HG02981 (cell line): ENCODE measurements around the gene SRM.
"Not testable (repeated sequence)": the region's sequence is repeated elsewhere in the genome, so short reads cannot be mapped to it uniquely, and the experiment has no call there.

Source experiments
- ATAC-seq: cut with Tn5 transposase; IDR thresholded peaks from one replicate; pipeline ENCODE4 v1.9.1; 2021; ENCODE audit warnings: mild to moderate bottlenecking, moderate library complexity; ENCODE audit not compliant: unreplicated experiment

The SRM gene

DNA sequence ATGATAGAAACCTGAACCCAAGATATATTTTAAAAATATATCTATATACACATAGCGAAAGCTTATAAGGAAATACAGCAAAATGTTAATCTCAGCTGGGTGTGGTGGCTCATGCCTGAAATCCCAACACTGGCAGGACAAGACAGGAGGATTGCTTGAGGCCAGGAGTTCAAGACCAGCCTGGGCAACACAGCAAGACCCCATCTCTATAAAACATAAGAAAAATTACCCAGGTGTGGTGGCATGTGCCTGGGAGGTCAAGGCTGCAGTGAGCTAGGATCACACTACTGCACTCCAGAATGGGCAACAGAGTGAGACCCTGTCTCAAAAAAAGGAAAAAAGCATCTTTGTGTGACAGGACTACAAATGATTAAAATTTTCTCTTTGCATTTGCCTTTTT is 6.0 kb upstream of the SRM start:
- ATAC-seq, result no peak

DNA sequence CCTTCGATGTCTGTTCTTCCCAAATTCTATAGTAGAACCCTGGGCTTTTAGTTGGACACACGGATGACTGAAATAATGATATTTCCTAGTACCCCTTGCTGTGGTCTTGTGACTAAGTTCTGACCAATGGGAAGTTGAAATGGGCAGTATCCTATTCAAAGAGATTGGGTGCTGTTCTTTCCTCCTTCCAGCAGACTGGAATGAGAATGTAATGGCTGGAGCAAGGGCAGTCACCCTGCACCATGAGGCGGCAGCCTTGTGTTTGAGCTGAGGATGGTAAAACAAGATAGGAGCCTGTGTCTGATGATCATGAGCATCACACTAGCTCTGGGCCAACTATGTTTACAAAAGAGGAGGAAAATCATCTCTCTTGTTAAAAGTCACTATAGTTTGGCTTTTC is 5.1 kb upstream of the SRM start:
- no peak for ATAC-seq

DNA sequence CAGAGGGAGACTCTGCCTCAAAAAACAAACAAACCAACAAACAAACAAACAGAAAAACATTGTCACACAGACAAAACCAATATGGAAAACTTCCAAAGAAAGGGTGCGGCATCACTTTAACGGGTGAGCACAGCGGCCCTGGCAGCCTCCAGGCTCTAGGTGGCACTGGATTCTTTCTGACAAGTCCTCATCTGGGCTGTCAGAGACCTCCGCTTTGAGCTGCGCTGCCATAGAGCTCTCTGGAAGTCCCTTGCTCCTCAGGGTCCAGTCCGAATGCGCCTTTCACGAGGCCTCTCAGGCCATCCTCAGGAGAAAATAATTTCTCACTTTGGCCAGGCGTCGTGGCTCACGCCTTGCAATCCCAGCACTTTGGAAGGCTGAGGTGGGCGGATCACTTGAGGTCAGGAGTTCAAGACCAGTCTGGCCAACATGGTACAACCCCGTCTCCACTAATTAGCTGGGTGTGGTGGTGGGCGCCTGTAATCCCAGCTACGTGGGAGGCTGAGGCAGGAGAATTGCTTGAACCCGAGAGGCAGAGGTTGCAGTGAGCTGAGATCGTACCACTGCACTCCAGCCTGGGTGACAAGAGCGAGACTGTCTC is 4.2 kb upstream of the SRM start:
- ATAC-seq, result not testable (repeated sequence)

DNA sequence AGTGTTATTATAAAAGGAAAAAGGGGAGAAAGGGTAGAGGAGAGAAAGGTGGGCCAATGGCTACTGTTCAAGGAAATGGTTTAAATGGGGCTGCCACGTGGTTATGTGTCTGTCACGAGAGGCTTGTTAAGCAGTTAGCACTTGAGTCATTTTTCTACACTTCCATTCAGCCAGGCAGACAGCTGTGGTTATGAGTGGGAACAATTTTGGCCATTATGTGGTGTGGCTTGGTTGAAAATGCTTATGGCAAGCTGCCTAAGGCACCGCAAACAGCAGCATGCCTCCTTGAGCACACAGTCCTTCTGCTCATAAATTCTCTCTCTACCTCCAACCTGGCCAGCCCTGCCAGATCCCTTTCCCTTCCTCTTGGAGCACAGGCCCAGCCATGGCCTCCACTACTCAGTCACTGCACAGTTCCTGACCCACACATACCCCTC is 3.2 kb upstream of the SRM start:
- no peak for ATAC-seq

DNA sequence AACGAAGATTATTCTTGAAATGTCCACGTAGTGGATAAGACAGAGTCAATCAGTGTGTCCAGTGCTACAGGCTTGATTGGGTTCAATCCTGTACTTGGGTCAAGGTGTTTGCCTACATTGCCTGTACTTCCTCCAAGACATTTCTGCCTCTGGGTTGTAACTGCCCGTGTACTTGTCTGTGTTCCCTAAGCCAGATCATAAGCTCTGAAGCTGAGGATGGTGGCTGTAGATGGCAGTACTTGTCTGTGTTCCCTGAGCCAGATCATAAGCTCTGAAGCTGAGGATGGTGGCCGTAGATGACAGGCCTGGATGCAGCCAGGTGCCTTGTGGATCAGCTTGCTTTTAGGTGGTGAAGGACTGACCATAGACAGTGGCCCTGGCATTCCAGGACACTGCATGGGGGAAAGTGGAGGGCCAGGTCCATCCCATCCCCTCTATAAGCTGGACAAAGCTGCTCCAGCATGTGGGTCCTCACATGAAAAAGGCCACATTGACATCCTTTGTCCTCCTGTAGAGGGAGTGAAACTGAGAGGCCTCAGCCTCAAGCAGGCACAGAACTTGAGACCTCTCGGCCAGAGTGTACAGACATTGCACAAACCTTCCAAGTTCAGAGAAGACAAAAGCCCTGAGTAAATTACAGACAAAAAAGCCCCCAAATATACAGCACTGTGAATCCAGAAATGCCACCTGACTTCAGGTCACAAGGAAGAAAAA is 2.0 kb upstream of the SRM start:
- no peak for ATAC-seq

DNA sequence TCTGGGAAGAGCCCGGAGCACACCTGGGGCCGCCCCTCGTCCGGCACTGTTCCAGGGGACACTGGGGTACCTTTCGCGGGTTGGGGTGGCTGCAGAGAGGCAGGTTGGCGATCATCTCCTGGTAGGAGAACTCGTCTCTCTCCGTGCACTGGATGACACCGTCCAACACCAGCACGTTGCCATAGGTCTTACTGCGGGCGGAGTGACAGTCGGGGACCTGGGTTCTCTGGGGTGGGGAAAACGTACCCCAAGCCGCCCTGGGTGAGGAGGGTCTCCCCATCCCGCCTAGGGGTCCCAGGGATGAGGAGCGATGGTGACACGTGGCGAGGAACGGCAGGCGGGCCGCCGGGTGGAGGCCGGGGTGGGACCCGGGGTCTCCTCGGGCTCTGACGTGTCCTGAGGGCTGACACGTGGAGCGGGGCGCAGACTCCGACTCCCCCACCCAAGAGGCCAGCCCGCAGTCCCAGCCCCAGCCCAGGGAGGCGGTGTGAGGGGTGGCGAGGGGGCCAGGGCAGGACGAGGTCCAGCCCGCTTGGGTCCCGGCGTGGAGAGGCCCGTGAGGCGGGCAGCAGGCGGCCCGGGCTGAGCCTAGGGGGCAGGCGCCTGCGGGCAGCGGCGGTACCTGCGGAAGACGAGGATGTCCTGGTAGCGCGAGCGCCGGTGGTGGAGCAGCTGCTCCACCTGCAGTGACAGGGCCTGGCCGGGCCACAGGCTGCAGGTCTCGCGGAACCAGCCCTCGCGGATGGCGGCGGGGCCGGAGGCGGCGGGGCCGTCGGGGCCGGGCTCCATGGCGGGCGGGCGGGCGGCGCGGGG is 457 bp downstream of the SRM start:
- peak; percentile 22 for ATAC-seq

DNA sequence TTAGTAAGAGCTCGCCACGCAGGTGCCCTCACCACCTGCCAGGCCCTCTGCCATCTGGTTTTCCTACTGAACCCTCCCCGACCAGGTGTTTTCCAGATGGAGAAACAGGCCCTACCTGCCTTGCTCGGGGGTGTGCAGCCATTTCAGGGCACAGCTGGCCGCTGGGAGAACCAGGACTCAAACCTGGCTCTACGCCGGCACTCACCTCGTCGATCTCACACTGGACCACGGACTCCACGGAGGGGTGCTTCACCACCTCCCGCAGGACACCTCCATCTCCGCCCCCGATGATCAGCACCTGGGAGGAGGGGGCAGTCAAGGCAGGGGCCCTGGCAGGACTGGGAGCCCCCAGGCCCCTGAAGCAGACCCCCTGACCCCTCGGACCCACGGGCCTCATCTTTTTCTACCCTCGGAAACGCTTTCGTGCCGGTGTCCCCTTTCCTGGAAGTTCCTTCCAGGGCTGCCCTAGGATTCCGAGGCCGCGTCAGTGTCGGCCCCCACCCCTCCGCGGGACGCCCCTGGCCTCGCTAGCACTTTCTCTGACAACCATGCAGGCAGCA is 1.1 kb downstream of the SRM start:
- ATAC-seq, result no peak

DNA sequence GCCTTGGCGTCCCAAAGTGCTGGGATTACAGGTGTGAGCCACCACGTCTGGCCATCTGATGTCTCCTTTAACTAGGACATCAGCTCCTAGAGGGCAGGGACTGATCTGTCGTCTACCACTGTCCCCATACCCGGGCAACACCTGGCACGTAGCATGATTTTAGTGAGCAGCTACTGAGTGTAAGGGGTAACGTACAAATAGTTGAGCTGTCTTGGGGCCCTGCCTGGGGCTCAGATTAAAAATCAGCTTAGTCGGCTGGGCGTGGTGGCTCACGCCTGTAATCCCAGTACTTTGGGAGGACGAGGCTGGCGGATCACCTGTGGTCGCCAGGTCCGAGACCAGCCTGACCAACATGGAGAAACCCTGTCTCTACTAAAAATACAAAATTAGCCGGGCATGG is 1.8 kb downstream of the SRM start:
- no peak for ATAC-seq

DNA sequence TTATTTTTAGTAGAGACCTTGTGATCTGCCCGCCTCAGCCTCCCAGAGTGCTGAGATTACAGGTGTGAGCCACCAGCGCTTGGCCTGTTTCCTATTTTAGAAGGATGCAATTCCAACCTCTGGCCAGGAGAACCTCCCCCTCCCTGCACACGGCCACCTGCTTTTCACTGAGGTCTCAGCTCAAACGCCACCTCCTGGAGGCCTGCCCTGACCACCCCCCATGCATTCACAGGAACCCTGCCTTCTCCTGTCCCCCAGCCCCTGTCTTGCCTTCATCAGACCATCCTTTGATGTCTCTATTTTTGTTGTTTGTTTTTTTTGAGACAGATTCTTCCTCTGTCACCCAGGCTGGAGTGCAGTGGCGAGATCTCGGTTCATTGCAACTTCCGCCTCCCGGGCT is 2.3 kb downstream of the SRM start:
- no peak for ATAC-seq

DNA sequence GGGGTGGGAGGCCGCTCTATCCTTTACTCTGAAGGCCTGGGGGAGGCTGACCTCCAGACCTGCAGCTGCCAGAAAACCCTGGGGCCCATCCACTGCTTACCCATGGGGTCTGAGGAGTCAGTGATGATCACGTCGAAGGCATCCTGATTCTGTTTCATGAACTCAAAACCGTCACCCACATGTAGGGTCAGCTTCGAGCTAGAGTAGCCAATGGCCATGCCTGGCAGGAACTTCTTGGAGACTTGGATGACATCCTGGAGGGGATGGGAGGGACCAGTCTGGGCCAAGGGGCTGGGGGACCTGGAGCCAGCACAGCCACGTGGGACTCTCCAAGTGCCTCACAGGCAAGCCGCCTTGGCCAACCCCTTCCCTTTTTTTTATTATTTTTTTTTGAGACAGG is 3.3 kb downstream of the SRM start:
- ATAC-seq, result no peak

DNA sequence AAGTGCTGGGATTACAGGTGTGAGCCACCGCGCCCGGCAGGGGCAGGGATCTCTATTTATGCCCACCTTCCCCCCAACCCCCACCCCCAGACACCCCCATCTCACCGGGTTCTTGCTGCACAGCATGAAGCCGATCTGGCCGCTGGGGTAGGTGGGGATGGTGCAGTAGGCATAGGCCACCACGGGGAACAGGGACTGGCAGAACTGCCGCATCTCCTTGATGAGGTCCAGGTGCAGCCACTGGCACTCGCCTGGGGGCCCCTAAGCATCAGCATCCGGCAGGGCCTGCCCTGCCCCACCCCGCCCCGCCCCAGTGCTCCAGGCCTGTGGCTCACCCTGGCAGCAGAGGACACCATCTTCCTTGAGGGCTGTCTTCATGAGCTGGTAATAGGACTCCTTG is 4.1 kb downstream of the SRM start:
- no peak for ATAC-seq

DNA sequence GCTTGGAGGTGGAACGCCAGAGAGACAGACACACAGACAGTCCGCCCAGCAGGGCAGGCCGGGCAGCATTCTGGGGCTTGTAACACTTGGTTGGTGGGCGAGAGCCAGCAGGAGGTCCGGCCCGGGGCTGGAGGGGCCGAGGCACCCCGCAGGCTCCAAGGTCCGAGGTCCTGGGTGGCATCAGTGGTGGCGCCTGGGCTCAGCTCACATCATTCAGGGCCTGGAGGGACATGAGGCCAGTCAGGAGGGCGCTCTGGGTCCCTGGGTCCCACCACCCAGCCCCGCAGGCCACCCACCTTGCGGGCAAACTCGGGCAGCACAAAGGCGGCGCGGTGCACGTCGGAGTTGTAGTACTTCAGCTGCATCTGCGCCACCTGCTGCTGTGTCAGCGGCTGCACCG is 5.2 kb downstream of the SRM start:
- ATAC-seq, result no peak

DNA sequence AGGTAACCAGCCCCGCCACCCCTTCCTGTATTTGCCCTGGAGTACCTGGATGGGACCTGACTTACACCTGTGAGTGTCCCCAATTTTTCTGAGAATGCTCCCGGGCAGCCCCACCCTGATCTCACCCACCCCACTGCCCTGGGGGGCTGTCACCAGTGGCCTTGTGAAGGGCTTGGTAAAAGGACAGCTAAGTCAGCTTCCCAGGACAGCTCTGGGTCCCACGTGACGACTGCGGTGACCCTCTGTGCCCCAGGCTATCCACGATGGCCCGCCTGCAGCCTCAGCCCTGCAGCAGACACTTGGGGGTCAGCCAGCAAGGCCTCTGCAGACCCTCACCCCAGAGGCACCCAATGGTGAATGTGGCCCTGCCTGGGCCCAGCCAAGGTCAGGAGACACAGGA is 5.6 kb downstream of the SRM start:
- ATAC-seq, result no peak

DNA sequence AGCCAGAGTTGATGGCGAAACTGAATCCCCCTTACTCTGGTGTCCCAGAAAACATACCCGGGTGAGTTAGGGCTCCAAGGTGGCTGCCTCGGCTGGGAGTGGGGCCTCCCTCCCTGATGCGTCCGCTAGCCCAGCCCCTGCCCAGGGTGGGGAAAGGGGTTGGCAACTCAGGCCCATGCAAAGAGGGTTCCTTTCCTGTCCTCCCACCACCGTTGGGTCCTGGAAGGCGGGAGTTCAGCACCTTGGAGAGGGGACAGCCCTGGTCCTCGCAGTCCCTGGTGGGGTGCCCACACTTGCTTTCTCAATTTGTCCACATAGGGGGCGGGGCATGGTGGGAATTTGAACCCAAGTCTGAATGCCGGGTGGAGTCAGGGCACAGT is 6.1 kb downstream of the SRM start:
- no peak for ATAC-seq

DNA sequence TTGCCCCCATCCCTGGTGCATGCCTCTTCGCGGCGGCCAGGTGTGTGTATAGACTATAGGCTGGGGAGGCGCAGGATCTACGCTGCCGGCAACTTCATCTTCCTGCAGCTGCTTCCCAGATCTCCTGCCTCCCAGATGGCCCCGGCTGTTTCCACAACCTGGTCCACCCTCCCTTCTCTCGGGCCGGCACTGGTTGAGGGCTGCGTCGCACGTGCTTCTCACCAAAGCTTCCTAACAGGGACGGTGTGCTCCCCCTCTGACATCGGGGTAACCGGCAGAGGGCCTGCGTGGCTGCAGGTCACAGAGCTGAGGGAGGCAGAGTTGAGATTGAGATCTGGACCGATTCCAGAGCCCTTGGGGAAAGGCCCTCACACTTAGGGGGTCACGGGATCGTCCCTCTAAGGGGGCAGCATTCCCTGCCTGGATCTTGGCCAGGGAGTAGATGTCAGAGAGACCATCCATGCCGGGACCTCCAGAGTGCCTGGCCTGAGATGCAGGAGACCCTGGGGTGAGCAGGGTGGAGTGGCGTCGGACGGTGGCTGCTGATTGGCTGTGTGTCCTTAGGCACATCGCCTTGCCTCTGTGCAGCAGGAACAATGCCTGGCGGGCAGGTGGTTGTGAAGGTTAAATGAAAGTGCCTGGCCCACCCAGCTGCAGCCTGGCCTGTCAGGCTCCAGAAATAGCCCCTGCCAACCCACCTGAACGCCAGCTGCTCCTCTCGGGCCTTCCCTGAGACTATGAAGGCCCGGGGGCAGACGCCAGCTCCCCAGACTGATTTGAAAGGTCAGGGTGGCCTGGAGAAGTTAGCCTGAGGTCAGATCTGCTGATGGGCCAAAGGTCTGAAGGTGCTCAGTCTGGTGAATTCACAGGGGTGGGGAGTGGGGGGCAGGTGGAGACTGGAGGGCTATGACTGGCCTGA is 6.7 kb downstream of the SRM start:
- no peak for ATAC-seq

DNA sequence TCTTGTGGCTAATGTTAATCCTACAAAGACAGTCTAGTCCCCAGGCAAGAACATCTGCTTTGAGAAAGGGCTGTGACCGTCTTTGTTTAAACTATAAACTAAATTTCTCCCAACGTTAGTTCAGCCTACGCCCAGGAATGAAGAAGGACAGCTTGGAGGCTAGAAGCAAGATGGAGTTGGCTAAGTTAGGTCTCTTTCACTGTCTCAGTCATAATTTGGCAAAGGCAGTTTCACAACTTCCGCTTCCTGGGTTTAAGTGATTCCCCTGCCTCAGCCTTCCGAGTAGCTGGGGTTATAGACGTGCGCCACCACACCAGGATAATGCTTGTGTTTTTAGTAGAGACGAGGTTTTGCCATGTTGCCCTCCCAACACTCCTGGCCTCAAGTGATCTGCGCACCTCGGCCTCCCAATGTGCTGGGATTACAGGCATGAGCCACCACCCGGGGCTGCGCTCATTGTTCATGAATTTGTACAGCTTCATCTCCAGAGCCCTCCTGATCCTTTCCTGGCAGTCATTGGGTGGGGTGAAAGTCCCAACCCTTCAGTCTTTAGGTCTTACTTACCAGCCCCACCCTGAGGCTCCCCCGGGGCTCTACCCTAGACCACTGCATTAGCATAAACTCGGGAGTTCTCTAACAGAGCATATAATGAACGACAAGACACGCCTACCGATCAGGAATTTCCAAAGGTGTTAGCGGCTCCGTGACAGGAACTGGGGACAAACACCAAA is 7.9 kb downstream of the SRM start:
- no peak for ATAC-seq

DNA sequence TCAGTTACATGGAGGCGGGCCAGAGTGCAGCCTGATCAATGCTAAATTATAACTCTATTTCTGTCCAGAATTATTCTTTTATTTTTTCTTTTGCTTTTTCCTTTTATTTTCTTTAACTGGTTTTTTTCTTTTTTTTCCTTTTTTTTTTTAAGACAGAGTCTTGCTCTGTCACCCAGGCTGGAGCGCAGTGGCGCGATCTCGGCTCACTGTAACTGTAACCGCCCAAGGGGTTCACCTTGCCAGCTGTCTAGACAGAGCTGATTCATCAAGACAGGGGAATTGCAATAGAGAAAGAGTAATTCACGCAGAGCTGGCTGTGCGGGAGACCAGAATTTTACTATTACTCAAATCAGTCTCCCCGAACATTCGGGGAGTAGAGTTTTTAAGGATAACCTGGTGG is 8.7 kb downstream of the SRM start:
- ATAC-seq, result not testable (repeated sequence)

DNA sequence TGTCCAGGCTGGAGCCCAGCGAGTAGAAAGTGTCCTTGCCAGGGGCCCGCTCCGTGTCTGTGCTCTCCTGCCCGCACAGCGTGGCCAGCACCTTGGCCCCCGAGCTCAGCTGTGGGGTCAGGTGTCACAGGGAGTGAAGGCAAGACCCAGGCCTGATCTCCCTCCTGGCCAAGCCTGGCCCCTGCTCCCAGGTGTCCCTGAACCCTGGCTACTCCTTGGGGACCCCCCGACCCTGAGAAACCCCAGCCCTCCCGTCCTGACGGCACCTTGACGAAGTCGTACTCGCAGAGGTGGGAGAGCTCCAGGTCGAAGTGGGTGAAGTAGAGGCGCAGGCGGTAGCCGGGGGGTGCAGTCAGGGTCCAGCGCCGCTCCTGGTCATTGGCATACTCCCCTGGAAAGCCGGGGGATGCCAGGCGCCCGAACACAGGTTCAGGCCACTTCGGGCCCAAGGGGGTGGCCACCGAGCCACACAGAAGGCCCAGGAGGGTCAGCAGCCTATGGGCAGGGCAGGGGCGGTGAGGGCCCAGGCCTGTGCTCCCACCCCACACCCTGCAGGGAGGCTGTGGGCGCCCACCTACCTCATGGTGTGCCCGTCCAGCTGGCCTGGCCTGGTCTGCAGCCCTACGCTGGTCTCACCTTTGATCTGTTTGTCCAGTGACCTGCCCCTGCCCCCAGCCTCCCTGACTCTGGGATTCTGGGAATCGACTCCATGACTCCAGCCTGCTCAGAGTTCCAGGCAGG is 13.0 kb downstream of the SRM start, which contains the start of gene MASP2:
Gene MASP2, minus strand, starts transcription at position 615 of the 741 bp plus-strand sequence. Its CDS starts 32 bp downstream, at position 583.
- no peak for ATAC-seq

DNA sequence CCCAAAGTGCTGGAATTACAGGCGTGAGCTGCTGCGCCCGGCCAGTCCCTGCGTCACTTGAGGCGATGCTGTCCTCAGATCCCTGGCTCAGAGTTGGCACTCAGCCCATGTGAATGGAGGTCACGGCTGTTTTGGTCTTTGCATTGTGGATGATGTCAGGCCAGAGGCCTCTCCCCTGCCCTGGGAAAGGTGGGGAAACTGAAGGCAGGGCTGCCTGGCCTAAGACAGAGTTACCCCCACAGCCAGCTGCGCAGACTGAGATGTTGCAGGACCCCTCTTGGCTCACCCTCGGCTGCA is 13.6 kb downstream of the SRM start:
- no peak for ATAC-seq
